Prostate gland (tissue), 2 donors: ENCODE data around the gene CLASP2. TPM values are rescaled to one million over a fixed set of nuclear protein-coding genes. Genes with fewer than 3 reads are reported as not detected.

Experiments used
- DNase-seq: peaks from one replicate; pipeline ENCODE4 v3.0.0-alpha.2; 2019; ENCODE audit warnings: low spot score
- H3K27ac ChIP-seq, 2 donors: fragments of 200-600 bp; sonication (generic); 2 replicates each; pipeline ENCODE4 v1.5.1; 2017 to 2019
- H3K27me3 ChIP-seq: fragments of 200-600 bp; sonication (generic); replicated peaks from 2 replicates; pipeline ENCODE4 v1.5.1; 2019; ENCODE audit not compliant: insufficient read depth
- H3K36me3 ChIP-seq, 2 donors: fragments of 200-600 bp; sonication (generic); 1 replicate in 1 of 2; 2 replicates in 1 of 2; pipeline versions ENCODE4 v1.5.1 to v1.8.1; 2017 to 2019
- H3K4me1 ChIP-seq: fragments of 200-600 bp; sonication (generic); replicated peaks from 2 replicates; pipeline ENCODE4 v1.5.1; 2019
- H3K4me3 ChIP-seq, 2 donors: fragments of 200-600 bp; sonication (generic); 2 replicates each; pipeline ENCODE4 v1.5.1; 2017 to 2019
- H3K9me3 ChIP-seq: fragments of 200-600 bp; sonication (generic); 2 replicates; pipeline ENCODE4 v1.5.1; 2017
- CTCF ChIP-seq, 4 experiments: fragments of 200-600 bp in 2 of 4; fragments of 450-650 bp in 2 of 4; sonication (generic) in 2 of 4; IDR thresholded peaks; 1 replicate in 3 of 4; 2 replicates in 1 of 4; pipeline ENCODE4 v1.5.1; 2016 to 2019; ENCODE audit warnings: antibody characterized with exemption in 4 of 4, mild to moderate bottlenecking in 2 of 4, moderate library complexity in 2 of 4
- POLR2A ChIP-seq: fragments of 450-650 bp; IDR thresholded peaks from one replicate; pipeline ENCODE4 v1.6.1; 2016; ENCODE audit warnings: antibody characterized with exemption, mild to moderate bottlenecking
- POLR2AphosphoS5 ChIP-seq: sonication (generic); formaldehyde crosslinking; IDR thresholded peaks from one replicate; pipeline ENCODE4 v1.6.1; 2017; ENCODE audit warnings: antibody characterized with exemption
- WGBS: methylation state at CpG from one replicate; pipeline ENCODE4 v1.1.5; 2018; 5-methylcytosine and 5-hydroxymethylcytosine counted together
- intact Hi-C: fragments of 100-400 bp; cut with DNase I; formaldehyde crosslinking; loops from one replicate; pipeline ENCODE4 v1.14.2; 2022
- total RNA-seq, 2 donors: library from RNA; depleted of rRNA; stranded (reverse); fragments of >200 nt; gene quantifications; one replicate each; pipeline ENCODE4 v1.1.0, GENCODE V29; 2016

The CLASP2 gene
- total RNA-seq, 2 donors from 2014 or later: 34.5 to 73.2 TPM

DNA sequence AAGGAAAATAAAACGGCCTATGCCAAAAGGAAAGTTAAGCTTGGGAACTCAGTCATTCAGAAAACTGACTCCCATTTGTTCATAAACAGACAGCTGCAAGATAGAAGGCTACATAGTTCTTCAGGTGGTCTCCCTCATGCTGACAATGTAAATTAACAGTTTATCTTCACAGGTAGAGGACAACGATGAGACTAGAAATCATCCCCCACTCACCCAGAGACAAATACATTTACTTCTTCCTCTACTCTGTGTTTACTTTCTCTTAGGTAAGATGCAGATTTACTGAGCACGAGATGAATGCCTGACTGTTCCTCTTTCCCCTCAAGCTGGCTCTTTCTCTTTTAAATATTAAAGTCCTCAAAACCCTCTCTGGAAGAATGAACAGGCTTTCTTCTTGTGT is 160.2 kb downstream of the CLASP2 start:
- no peak for TF ChIP-seq CTCF (IDR thresholded peaks at IDR 0.05)
- no peak for TF ChIP-seq POLR2AphosphoS5
- no peak for TF ChIP-seq POLR2A
- no peaks in the 10 kb centered on the region for H3K4me1 ChIP-seq
- H3K4me3 ChIP-seq: no peak overlapping the region
- WGBS: 38% methylated on average over 3 of the region's 3 CpGs
- no peaks in the 10 kb centered on the region for H3K27me3 ChIP-seq
- no peak for DNase-seq
- intact Hi-C loops: no loop called here
- H3K36me3 ChIP-seq: no peaks in the 10 kb centered on the region
- no peak overlapping the region for H3K27ac ChIP-seq
- no peaks in the 10 kb centered on the region for H3K9me3 ChIP-seq

DNA sequence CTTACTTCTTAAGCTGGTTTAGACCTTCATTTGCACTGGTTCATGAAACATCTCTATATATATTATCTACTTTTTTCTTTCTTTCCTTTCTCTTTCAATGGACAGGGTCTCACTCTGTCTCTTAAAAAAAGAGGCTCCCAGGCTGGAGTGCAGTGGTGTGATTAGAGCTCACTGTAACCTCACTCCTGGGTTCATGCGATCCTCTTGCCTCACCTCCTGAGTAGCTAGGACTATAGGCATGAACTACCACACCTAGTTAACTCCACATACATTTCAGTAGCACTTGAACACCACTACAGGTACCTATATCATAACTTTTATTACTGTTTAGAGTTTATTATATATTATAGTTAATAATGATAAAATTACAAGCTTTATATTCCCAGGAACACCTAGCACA is 160.8 kb downstream of the CLASP2 start:
- H3K27me3 ChIP-seq: no peaks in the 10 kb centered on the region
- 97% methylated on average over 1 of the region's 1 CpG for WGBS
- no peak overlapping the region for H3K27ac ChIP-seq
- no peak for DNase-seq
- H3K36me3 ChIP-seq: no peaks in the 10 kb centered on the region
- H3K9me3 ChIP-seq: no peaks in the 10 kb centered on the region
- intact Hi-C loops: no loop called here
- TF ChIP-seq CTCF (IDR thresholded peaks at IDR 0.05) (no peak), POLR2A (no peak), POLR2AphosphoS5 (no peak)
- H3K4me3 ChIP-seq: no peak overlapping the region
- H3K4me1 ChIP-seq: no peaks in the 10 kb centered on the region

DNA sequence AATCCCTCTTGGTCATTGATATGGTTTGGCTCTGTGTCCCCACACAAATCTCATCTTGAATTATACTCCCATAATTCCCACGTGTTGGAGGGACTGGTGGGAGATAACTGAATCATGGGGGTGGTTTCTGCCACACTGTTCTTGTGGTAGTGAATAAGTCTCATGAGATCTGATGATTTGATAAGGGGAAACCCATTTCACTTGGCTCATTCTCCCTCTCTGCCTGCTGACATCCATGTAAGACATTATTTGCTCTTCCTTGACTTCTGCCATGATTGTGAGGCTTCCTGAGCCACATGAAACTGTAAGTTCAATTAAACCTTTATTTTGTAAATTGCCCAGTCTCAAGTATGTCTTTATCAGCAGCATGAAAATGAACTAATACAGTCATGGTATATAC is 171.0 kb downstream of the CLASP2 start:
- WGBS: 100% methylated on average over 1 of the region's 1 CpG
- no peaks in the 10 kb centered on the region for H3K36me3 ChIP-seq
- H3K4me1 ChIP-seq: no peaks in the 10 kb centered on the region
- no peak for DNase-seq
- no peak for TF ChIP-seq POLR2AphosphoS5
- no peak for TF ChIP-seq POLR2A
- TF ChIP-seq CTCF (IDR thresholded peaks at IDR 0.05): no peak
- no peaks in the 10 kb centered on the region for H3K27me3 ChIP-seq
- H3K9me3 ChIP-seq: no peaks in the 10 kb centered on the region
- H3K4me3 ChIP-seq: no peak overlapping the region
- H3K27ac ChIP-seq: no peak overlapping the region
- intact Hi-C loops: no loop called here

DNA sequence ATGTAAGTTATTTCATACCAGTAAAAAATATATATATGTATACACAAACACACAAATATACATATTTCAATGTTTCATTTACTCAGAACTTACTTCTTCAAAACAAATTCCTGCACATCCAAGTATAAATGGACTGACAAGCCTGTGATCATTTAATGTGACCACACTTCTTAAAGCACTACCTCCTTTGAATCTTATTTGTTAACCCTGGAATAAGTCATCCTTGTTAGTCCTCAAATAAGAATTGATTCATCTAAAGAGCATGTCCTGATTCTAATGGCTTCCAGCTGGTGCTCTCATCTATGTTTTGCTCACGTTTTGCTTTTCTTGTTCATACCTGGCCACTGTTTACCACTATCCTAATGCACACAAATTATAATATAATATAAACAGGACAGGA is 173.9 kb downstream of the CLASP2 start:
- Histone ChIP-seq H3K36me3 (no peaks in the 10 kb centered on the region), H3K27me3 (no peaks in the 10 kb centered on the region), H3K4me1 (no peaks in the 10 kb centered on the region), H3K27ac (no peak overlapping the region), H3K4me3 (no peak overlapping the region), H3K9me3 (no peaks in the 10 kb centered on the region)
- WGBS: 53% methylated on average over 1 of the region's 1 CpG
- DNase-seq: no peak
- TF ChIP-seq CTCF (IDR thresholded peaks at IDR 0.05): no peak
- TF ChIP-seq POLR2AphosphoS5: no peak
- no peak for TF ChIP-seq POLR2A
- intact Hi-C loops: no loop called here

GRCh38 chr3:33543601-33544000 is 174.5 kb downstream of the CLASP2 start:
- H3K27me3 ChIP-seq: no peaks in the 10 kb centered on the region
- H3K27ac ChIP-seq: no peak overlapping the region
- no peaks in the 10 kb centered on the region for H3K4me1 ChIP-seq
- 91% methylated on average over 1 of the region's 1 CpG for WGBS
- intact Hi-C loops: no loop called here
- no peaks in the 10 kb centered on the region for H3K36me3 ChIP-seq
- H3K4me3 ChIP-seq: no peak overlapping the region
- no peak for DNase-seq
- TF ChIP-seq POLR2AphosphoS5: no peak
- no peak for TF ChIP-seq POLR2A
- no peak for TF ChIP-seq CTCF (IDR thresholded peaks at IDR 0.05)
- H3K9me3 ChIP-seq: no peaks in the 10 kb centered on the region
